GM08714 (cell line): ENCODE data around the gene NDEL1.

ENCODE experiments used
- H3K4me3 ChIP-seq: fragments of 200-500 bp; sonication (Bioruptor generic); 2 replicates; pipeline ENCODE4 v1.5.1; 2014; ENCODE audit warnings: mild to moderate bottlenecking, low read length, inconsistent platforms
- ZNF274 ChIP-seq: IDR thresholded peaks from 2 replicates; pipeline ENCODE4 v1.6.1; 2012; ENCODE audit warnings: mild to moderate bottlenecking, low read depth, low read length

The NDEL1 gene

DNA sequence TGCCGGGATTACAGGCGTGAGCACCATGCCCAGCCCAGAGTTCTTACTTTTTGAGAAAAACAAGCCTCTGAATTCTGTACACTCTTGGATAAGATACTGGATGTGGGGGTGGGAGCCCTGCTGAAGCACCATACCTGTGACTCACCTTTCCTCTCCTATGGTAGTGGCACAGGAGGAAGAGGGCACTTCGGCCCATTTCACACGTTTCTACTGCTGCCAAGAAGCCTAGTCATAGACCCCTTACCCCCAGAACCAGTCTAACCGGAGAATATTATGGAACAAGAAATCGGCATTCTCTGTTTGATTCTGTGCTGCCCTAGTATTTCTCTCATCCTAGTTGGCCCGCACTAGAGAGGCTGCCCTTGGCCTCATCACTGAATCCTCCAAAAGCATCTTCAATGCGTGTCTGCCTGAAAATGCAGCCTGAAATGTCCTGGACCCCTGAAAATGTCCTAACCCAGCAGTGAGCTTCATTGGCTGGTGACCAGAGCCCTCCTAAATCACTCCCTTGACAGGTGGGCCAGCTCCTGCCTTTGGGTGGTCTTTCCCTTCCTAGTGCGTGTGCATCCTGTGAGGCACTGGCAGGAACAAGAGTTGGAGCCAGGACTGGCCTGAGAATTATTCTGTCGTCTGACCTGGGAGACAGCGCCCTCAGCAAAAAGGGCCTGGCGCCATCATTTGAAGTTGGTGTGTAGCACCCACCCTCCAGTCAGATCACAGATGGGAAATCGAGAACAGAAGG lies 37.9 kb downstream of the NDEL1 start:
- H3K4me3 ChIP-seq, result no peak overlapping the region
- TF ChIP-seq ZNF274, result no peak

GRCh38 chr17:8474826-8475225 lies 39.1 kb downstream of the NDEL1 start:
- no peak for TF ChIP-seq ZNF274
- H3K4me3 ChIP-seq, result no peak overlapping the region

- no peak for TF ChIP-seq ZNF274
- H3K4me3 ChIP-seq, result no peak overlapping the region
Measured at GRCh38 chr17:8475227-8475626, 39.5 kb downstream of the NDEL1 start.

DNA sequence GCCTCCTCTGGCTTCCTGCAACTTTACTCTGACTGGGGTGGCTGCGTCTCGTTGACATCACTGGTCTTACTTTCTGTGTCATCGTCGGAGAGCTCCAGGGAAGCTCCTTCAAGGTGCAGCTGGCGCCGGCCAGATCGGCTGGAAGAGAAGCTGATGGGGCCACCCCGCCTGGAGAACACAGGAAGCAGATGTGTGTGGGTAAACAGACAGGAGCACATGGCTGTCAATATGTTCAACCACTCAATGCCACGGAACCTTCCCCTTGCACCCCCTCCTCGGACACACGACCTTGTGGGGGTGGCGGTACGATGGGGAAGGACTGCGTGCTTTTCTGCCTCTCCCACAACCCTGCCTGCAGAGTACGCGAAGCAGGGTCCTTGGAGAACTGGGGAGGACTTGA lies 40.1 kb downstream of the NDEL1 start:
- TF ChIP-seq ZNF274, result no peak
- no peak overlapping the region for H3K4me3 ChIP-seq

DNA sequence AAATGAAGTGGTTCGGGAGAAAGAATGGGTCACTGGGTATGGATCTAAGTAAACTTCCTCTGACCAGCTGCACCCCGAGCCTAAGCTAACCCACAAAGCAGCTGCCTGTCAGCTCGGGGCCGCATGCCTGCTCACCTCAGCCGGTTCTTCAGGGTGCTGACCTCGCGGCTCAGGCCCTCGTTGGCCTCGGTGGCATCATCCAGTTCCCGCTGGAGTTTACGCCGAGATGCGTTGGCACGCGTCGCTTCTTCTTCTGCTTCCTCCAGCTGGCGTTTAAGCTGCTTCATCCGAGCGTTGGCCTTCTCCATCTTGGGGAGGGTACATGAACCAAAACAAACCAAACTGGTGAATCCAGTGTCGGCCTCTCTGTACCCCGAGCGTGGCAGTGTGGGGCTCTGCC lies 41.1 kb downstream of the NDEL1 start:
- no peak for TF ChIP-seq ZNF274

DNA sequence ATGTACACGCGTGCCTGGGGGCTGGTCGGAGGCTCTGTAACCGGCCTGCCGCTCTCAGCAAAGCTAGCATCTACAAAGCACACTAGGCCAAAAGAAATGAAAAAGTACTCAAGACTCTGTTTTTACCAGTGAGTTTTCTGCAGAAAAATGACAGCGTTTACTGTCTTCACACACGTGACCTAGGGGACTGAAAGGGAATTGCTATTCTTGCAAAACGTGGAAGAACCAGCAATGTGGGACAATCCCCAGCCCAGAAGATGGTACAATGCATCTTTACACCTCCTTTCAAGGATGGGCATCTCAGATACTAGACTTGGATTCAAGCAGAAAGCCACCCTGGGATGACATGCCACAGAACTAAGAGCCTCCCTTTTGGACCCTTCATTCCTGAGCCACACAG lies 41.5 kb downstream of the NDEL1 start:
- no peak for TF ChIP-seq ZNF274
- no peak overlapping the region for H3K4me3 ChIP-seq

More for the DNA sequence above, 41.1 kb downstream of the NDEL1 start:
- H3K4me3 ChIP-seq, result no peak overlapping the region

DNA sequence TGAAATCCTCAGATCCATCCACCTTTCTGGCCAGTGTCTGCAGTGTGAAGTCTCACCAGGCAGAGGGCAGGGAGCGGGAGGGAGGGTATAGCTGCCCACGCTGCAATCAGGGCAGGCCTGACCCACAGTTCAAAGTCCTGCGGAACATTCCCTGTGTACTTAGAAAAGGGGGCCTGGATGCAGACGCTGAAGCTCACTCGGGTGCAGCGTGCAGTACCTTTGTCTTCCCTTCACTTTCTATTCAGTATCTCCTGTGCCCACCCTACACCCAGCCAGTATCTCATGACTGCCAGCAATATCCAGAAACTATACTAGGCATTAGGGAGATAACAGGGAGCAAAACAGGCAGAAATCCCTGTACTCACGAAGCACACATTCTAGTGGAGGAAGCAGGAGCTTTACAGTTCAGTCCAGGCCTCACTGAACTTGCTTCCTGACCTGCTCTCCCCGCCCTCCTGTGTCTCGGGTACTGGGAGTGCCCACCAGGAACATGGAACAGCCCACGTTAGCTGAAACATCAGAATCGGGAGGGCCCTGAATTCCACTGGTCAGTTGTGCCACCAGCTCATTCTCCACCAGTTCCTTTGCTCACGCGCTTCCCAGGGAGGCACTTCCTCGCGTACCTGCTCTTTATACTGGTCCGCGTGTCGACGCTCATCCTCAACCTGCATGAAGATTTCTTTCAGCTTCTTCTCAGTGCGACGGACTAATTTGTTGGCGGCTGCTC lies 42.2 kb downstream of the NDEL1 start:
- no peak overlapping the region for H3K4me3 ChIP-seq
- TF ChIP-seq ZNF274, result no peak

DNA sequence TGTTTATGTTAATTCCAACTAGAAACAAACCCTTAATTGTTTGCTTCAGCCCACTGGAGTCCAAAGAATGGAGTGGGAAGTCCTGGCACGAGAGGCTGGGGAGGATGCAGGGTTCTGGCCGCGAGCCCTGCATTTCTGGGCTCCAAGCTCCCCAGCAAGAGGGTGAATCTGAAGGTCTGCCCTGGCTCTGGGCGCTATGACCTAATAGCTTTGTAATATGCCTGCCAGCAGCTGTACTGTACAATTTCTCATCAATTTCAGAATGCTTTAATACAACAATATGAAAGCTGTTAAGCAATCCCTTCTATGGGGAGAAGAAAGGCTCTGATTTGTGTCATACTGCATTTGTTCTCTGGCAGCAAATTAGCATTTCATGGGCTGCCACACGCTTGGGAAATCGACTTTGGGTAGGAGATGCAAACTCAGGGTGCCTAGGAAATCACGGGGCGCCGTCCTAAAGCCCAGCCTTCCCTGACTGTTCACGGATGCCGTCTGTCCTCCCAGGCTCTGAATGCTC lies 43.8 kb downstream of the NDEL1 start:
- no peak for TF ChIP-seq ZNF274
- H3K4me3 ChIP-seq, result no peak overlapping the region

GRCh38 chr17:8480011-8480976 lies 44.6 kb downstream of the NDEL1 start:
- no peak for TF ChIP-seq ZNF274
- H3K4me3 ChIP-seq, result no peak overlapping the region

- no peak overlapping the region for H3K4me3 ChIP-seq
- no peak for TF ChIP-seq ZNF274
Measured at GRCh38 chr17:8481089-8481488, 45.4 kb downstream of the NDEL1 start.

- TF ChIP-seq ZNF274, result no peak
- H3K4me3 ChIP-seq, result no peak overlapping the region
Measured at GRCh38 chr17:8481703-8482102, 46.0 kb downstream of the NDEL1 start.

DNA sequence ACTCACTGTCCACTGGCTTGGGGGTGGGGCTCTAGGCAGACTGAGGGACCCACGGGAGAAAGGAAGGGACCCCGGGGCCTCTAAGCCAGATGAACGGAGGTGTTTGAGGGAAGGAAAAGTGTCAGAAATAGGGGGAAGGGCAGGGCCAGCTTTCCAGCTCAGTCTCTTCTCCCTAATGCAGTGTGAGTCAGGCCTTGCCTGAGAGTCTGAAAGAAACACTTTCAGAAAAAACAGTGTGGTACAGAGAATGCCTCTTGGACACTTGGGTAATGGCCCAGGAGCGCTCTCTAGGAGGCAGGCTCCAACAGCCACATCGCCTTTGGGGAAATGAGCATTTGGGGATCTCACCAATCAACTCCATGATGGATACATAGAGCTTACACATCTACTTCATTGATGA lies 46.9 kb downstream of the NDEL1 start:
- no peak overlapping the region for H3K4me3 ChIP-seq
- no peak for TF ChIP-seq ZNF274

GRCh38 chr17:8484465-8484864 lies 48.8 kb downstream of the NDEL1 start:
- no peak overlapping the region for H3K4me3 ChIP-seq
- no peak for TF ChIP-seq ZNF274

DNA sequence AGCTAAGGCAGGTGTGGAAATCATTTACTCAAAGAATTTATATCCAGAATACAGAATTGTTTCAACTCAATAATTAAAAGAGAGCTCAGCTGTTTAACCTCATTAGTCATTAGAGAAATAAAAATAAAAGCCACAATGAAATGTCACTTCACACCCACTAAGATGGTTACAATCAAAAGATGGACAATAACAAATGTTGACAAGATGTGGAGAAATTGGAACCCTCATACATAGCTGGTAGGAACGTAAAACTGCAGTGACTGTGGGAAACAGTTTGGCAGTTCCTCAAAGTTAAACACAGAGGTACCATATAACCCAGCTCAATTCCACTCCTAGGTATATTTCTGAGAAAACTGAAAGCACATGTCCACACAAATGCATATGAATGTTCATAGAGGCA lies 49.8 kb downstream of the NDEL1 start:
- no peak for TF ChIP-seq ZNF274
- H3K4me3 ChIP-seq, result no peak overlapping the region
